ENCODE data around the gene PDGFC.

The PDGFC gene

DNA sequence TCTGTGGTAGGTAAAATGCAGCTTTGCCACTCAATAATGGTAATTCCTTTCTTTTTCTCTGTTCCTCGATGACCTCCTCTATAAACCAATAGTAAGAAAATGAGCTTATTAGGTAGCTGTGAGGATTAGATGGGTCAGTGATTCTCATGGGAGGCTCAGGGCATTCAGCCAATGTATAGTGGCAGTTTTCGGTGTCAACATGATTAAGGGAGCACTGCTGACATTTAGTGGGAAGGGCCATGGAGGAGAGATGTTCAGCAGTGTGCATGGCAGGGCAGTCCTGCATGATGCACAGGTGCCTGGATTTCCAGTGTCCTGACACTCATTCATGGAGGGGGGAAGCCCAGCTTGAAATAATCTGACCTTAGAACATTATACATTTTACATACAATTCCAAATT is 232.8 kb downstream of the PDGFC start:
- H3K79me1 ChIP-seq (ENCODE audit: low read length): no peaks in the 10 kb centered on the region
- WGBS (ENCODE audit: extremely low coverage, insufficient coverage, low lambda C conversion rate): no CpG with 5 or more reads among the region's 2 CpGs
- no peak overlapping the region for H3K4ac ChIP-seq (ENCODE audit: low read depth, low read length)
- no peak overlapping the region for H4K8ac ChIP-seq (ENCODE audit: low read depth, low read length)
- no peak overlapping the region for H4K5ac ChIP-seq (ENCODE audit: low read length)
- H3K9ac ChIP-seq (ENCODE audit: low read length): no peak overlapping the region
- H2BK15ac ChIP-seq (replicated peaks; ENCODE audit: low read depth): no peak overlapping the region
- H3K79me2 ChIP-seq (ENCODE audit: control insufficient read depth, insufficient read depth, low read length): no peaks in the 10 kb centered on the region
- no peak overlapping the region for H3K18ac ChIP-seq (ENCODE audit: low read length)
- no peak overlapping the region for H2AK5ac ChIP-seq (ENCODE audit: low read length)
- no peaks in the 10 kb centered on the region for H3K27me3 ChIP-seq (ENCODE audit: insufficient read depth, low read length, poor library complexity)
- H3K56ac ChIP-seq (ENCODE audit: low read length): no peak overlapping the region
- no peaks in the 10 kb centered on the region for H3K36me3 ChIP-seq (ENCODE audit: control insufficient read depth, insufficient read depth, low read length)
- H3K4me3 ChIP-seq (ENCODE audit: low read length): no peak overlapping the region
- H3K4me1 ChIP-seq (ENCODE audit: control insufficient read depth, low read depth, low read length): no peaks in the 10 kb centered on the region
- H2BK5ac ChIP-seq (ENCODE audit: low read length): no peak overlapping the region
- H3K4me2 ChIP-seq (ENCODE audit: low read length): no peak overlapping the region
- no peak overlapping the region for H3K27ac ChIP-seq (ENCODE audit: low read depth, low read length)
- no peak overlapping the region for H3K23ac ChIP-seq (ENCODE audit: low read length)
- no peak for DNase-seq
- no peak overlapping the region for H2BK120ac ChIP-seq (ENCODE audit: low read depth, low read length)

DNA sequence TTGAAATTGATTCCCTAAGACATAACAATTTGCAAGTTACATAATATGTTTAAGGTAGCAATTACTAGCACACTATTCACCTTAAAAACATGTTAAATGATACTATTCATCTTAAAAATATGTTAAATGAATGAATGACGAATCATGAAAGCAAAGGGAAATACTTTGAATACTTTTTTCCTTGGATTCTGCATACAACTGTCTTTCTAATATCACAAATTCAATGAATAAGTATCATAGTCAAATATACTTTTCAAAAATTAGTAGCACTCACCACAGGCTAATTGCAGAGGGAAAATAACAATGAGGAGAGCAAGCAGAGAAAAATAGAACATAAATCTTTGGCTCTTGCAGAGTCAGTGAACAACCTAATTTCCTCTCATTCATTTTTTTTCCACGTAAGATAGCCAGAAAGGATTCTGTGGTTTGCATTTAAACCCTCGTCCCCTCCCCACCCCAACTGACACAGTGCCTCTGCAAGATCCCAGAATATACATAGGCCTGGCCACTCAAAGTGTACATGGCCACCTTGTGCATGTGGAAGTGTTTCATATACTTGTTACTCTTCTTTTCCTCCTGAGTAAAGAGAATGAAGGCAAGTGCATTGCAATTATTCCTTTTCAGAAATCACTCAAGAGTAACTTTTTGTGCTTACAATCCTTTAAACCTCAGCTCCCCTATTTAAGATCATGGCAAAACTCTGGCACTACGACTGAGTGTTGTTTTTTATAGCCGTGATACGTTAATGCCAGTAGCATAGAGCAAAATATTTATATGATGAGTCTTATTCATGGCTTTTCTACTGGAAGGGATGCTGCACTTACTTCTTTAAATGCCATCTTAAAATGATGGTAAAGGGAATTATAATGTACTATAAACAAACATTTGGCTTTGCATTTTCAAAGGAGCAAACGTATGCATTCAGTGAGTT is 236.4 kb downstream of the PDGFC start:
- Histone ChIP-seq H3K27ac (ENCODE audit: low read depth, low read length) (no peak overlapping the region), H2AK5ac (ENCODE audit: low read length) (no peak overlapping the region), H3K79me1 (ENCODE audit: low read length) (no peaks in the 10 kb centered on the region), H2BK15ac (replicated peaks; ENCODE audit: low read depth) (no peak overlapping the region), H4K5ac (ENCODE audit: low read length) (no peak overlapping the region), H3K4me3 (ENCODE audit: low read length) (no peak overlapping the region), H4K8ac (ENCODE audit: low read depth, low read length) (no peak overlapping the region), H3K23ac (ENCODE audit: low read length) (no peak overlapping the region), H3K36me3 (ENCODE audit: control insufficient read depth, insufficient read depth, low read length) (no peaks in the 10 kb centered on the region), H3K4me1 (ENCODE audit: control insufficient read depth, low read depth, low read length) (no peaks in the 10 kb centered on the region), H3K27me3 (ENCODE audit: insufficient read depth, low read length, poor library complexity) (no peaks in the 10 kb centered on the region), H2BK5ac (ENCODE audit: low read length) (no peak overlapping the region), H3K79me2 (ENCODE audit: control insufficient read depth, insufficient read depth, low read length) (no peaks in the 10 kb centered on the region), H3K18ac (ENCODE audit: low read length) (no peak overlapping the region), H3K4me2 (ENCODE audit: low read length) (no peak overlapping the region), H2BK120ac (ENCODE audit: low read depth, low read length) (no peak overlapping the region), H3K56ac (ENCODE audit: low read length) (no peak overlapping the region), H3K4ac (ENCODE audit: low read depth, low read length) (no peak overlapping the region), H3K9ac (ENCODE audit: low read length) (no peak overlapping the region)
- WGBS (ENCODE audit: extremely low coverage, insufficient coverage, low lambda C conversion rate): no CpG with 5 or more reads among the region's 7 CpGs
- DNase-seq: no peak

DNA sequence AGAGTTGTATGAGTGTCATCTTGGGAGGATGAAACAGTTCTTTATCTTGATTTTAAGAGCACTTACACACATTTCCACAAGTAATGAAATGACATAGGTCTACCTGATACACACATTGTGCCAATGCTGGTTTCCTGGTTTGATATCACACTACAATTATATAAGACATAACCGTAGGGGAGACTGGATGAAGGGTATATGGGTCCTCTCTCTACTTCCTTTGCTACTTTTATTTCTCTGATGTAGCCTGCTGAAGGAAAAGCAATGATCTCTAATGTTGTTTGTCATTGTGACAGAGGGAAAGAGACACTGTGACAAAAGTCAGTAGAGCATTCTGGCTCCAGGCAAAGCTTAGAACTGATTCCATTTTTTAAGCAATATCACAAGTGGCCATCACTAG is 238.0 kb downstream of the PDGFC start:
- no peaks in the 10 kb centered on the region for H3K79me1 ChIP-seq (ENCODE audit: low read length)
- no CpG with 5 or more reads among the region's 1 CpG for WGBS (ENCODE audit: extremely low coverage, insufficient coverage, low lambda C conversion rate)

DNA sequence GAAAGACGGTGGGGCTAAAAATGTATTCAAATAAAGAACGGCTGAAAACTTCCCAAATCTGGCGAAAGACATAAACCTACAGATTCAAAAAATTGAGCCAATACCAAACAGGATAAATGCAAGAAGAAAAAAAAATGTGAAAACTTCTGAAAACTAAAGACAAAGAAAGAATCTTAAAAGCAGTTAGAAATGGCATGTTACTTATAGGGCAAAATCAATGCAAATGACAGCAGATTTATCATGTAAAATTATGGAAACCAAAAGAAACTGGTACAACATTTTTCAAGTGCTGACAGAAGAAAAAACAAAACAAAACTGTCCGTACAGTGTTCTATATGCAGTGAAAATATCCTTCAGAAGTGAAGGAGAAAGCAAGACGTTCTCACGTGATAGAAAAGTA is 239.0 kb downstream of the PDGFC start:
- no peaks in the 10 kb centered on the region for H3K27me3 ChIP-seq (ENCODE audit: insufficient read depth, low read length, poor library complexity)
- H2BK15ac ChIP-seq (replicated peaks; ENCODE audit: low read depth): no peak overlapping the region
- no peak overlapping the region for H3K18ac ChIP-seq (ENCODE audit: low read length)
- peak; percentile 5 for DNase-seq
- no peak overlapping the region for H3K4me2 ChIP-seq (ENCODE audit: low read length)
- H3K27ac ChIP-seq (ENCODE audit: low read depth, low read length): no peak overlapping the region
- H3K79me1 ChIP-seq (ENCODE audit: low read length): no peaks in the 10 kb centered on the region
- H2AK5ac ChIP-seq (ENCODE audit: low read length): no peak overlapping the region
- H3K9ac ChIP-seq (ENCODE audit: low read length): no peak overlapping the region
- H2BK5ac ChIP-seq (ENCODE audit: low read length): no peak overlapping the region
- H3K36me3 ChIP-seq (ENCODE audit: control insufficient read depth, insufficient read depth, low read length): no peaks in the 10 kb centered on the region
- H3K23ac ChIP-seq (ENCODE audit: low read length): no peak overlapping the region
- no peaks in the 10 kb centered on the region for H3K79me2 ChIP-seq (ENCODE audit: control insufficient read depth, insufficient read depth, low read length)
- WGBS (ENCODE audit: extremely low coverage, insufficient coverage, low lambda C conversion rate): no CpG with 5 or more reads among the region's 6 CpGs
- H4K5ac ChIP-seq (ENCODE audit: low read length): no peak overlapping the region
- no peak overlapping the region for H4K8ac ChIP-seq (ENCODE audit: low read depth, low read length)
- H2BK120ac ChIP-seq (ENCODE audit: low read depth, low read length): no peak overlapping the region
- no peak overlapping the region for H3K4ac ChIP-seq (ENCODE audit: low read depth, low read length)
- no peaks in the 10 kb centered on the region for H3K4me1 ChIP-seq (ENCODE audit: control insufficient read depth, low read depth, low read length)
- no peak overlapping the region for H3K4me3 ChIP-seq (ENCODE audit: low read length)
- H3K56ac ChIP-seq (ENCODE audit: low read length): no peak overlapping the region

More for the DNA sequence above, 238.0 kb downstream of the PDGFC start:
- Histone ChIP-seq H3K4me1 (ENCODE audit: control insufficient read depth, low read depth, low read length) (no peaks in the 10 kb centered on the region), H2BK15ac (replicated peaks; ENCODE audit: low read depth) (no peak overlapping the region), H4K5ac (ENCODE audit: low read length) (no peak overlapping the region), H2BK5ac (ENCODE audit: low read length) (no peak overlapping the region), H3K36me3 (ENCODE audit: control insufficient read depth, insufficient read depth, low read length) (no peaks in the 10 kb centered on the region), H3K27me3 (ENCODE audit: insufficient read depth, low read length, poor library complexity) (no peaks in the 10 kb centered on the region), H3K4me2 (ENCODE audit: low read length) (no peak overlapping the region), H3K23ac (ENCODE audit: low read length) (no peak overlapping the region), H2BK120ac (ENCODE audit: low read depth, low read length) (no peak overlapping the region), H3K56ac (ENCODE audit: low read length) (no peak overlapping the region), H3K18ac (ENCODE audit: low read length) (no peak overlapping the region), H2AK5ac (ENCODE audit: low read length) (no peak overlapping the region), H4K8ac (ENCODE audit: low read depth, low read length) (no peak overlapping the region), H3K27ac (ENCODE audit: low read depth, low read length) (no peak overlapping the region), H3K9ac (ENCODE audit: low read length) (no peak overlapping the region), H3K79me2 (ENCODE audit: control insufficient read depth, insufficient read depth, low read length) (no peaks in the 10 kb centered on the region), H3K4ac (ENCODE audit: low read depth, low read length) (no peak overlapping the region), H3K4me3 (ENCODE audit: low read length) (no peak overlapping the region)
- no peak for DNase-seq

DNA sequence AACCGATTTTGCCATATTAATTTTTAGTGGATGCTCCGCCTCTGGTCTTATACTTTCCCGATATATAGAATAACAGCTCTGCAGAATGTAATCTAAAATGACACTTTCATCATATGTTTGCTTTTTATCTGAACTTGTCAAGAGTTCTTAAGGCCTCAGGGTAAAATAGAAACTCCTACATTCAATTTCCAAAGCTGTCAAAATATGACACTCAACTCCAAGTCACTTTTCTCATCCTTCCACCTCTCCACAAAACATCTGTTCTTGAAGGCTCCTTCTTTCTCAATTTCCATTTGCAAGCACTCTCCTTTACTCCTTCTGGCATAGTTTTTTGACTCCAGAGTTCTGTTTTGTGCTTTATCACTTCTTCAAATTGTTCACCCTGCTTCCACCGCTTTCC is 242.2 kb downstream of the PDGFC start:
- H3K27me3 ChIP-seq (ENCODE audit: insufficient read depth, low read length, poor library complexity): no peaks in the 10 kb centered on the region

DNA sequence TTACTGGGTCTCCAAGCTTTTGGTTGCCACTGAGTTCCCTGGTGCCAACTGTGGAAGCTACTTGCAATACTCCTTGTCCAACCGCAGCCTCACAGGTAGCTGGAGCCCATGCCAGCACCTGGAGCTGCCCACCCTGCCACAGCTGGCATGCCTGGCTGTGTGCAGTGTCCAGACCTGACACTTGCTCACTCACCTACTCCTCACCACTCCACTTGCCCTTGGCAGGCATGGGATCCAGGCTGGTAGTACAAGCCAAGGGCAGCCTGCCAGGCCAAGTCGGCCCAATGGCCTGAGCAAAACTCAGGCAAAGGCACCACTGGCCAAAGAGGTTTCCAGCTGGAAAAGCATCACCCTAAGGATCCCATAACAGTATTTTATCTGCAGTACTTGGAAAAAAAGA is 246.3 kb downstream of the PDGFC start:
- Histone ChIP-seq H3K36me3 (ENCODE audit: control insufficient read depth, insufficient read depth, low read length) (no peaks in the 10 kb centered on the region), H3K79me1 (ENCODE audit: low read length) (no peaks in the 10 kb centered on the region), H2BK120ac (ENCODE audit: low read depth, low read length) (no peak overlapping the region), H2BK15ac (replicated peaks; ENCODE audit: low read depth) (no peak overlapping the region), H3K79me2 (ENCODE audit: control insufficient read depth, insufficient read depth, low read length) (no peaks in the 10 kb centered on the region), H3K4me3 (ENCODE audit: low read length) (no peak overlapping the region), H2BK5ac (ENCODE audit: low read length) (no peak overlapping the region), H3K4me1 (ENCODE audit: control insufficient read depth, low read depth, low read length) (no peaks in the 10 kb centered on the region), H3K4me2 (ENCODE audit: low read length) (no peak overlapping the region), H3K56ac (ENCODE audit: low read length) (no peak overlapping the region), H3K4ac (ENCODE audit: low read depth, low read length) (no peak overlapping the region), H3K23ac (ENCODE audit: low read length) (no peak overlapping the region), H3K27ac (ENCODE audit: low read depth, low read length) (no peak overlapping the region), H3K9ac (ENCODE audit: low read length) (no peak overlapping the region), H4K5ac (ENCODE audit: low read length) (no peak overlapping the region), H3K27me3 (ENCODE audit: insufficient read depth, low read length, poor library complexity) (no peaks in the 10 kb centered on the region), H3K18ac (ENCODE audit: low read length) (no peak overlapping the region), H4K8ac (ENCODE audit: low read depth, low read length) (no peak overlapping the region), H2AK5ac (ENCODE audit: low read length) (no peak overlapping the region)
- DNase-seq: no peak
- no CpG with 5 or more reads among the region's 2 CpGs for WGBS (ENCODE audit: extremely low coverage, insufficient coverage, low lambda C conversion rate)

More for the DNA sequence above, 242.2 kb downstream of the PDGFC start:
- Histone ChIP-seq H2BK15ac (replicated peaks; ENCODE audit: low read depth) (no peak overlapping the region), H2BK5ac (ENCODE audit: low read length) (no peak overlapping the region), H3K79me2 (ENCODE audit: control insufficient read depth, insufficient read depth, low read length) (no peaks in the 10 kb centered on the region), H3K9ac (ENCODE audit: low read length) (no peak overlapping the region), H3K23ac (ENCODE audit: low read length) (no peak overlapping the region), H4K8ac (ENCODE audit: low read depth, low read length) (no peak overlapping the region), H3K79me1 (ENCODE audit: low read length) (no peaks in the 10 kb centered on the region), H3K56ac (ENCODE audit: low read length) (no peak overlapping the region), H3K18ac (ENCODE audit: low read length) (no peak overlapping the region), H2AK5ac (ENCODE audit: low read length) (no peak overlapping the region), H3K4me2 (ENCODE audit: low read length) (no peak overlapping the region), H2BK120ac (ENCODE audit: low read depth, low read length) (no peak overlapping the region), H3K4ac (ENCODE audit: low read depth, low read length) (no peak overlapping the region), H3K27ac (ENCODE audit: low read depth, low read length) (no peak overlapping the region), H4K5ac (ENCODE audit: low read length) (no peak overlapping the region), H3K4me1 (ENCODE audit: control insufficient read depth, low read depth, low read length) (no peaks in the 10 kb centered on the region), H3K4me3 (ENCODE audit: low read length) (no peak overlapping the region), H3K36me3 (ENCODE audit: control insufficient read depth, insufficient read depth, low read length) (no peaks in the 10 kb centered on the region)
- no peak for DNase-seq
- WGBS (ENCODE audit: extremely low coverage, insufficient coverage, low lambda C conversion rate): no CpG with 5 or more reads among the region's 4 CpGs
